ENCODE measurements around the gene SLC17A2.
"Not testable (repeated sequence)": the region's sequence is repeated elsewhere in the genome, so short reads cannot be mapped to it uniquely, and the experiment has no call there.

SLC17A2 gene

DNA sequence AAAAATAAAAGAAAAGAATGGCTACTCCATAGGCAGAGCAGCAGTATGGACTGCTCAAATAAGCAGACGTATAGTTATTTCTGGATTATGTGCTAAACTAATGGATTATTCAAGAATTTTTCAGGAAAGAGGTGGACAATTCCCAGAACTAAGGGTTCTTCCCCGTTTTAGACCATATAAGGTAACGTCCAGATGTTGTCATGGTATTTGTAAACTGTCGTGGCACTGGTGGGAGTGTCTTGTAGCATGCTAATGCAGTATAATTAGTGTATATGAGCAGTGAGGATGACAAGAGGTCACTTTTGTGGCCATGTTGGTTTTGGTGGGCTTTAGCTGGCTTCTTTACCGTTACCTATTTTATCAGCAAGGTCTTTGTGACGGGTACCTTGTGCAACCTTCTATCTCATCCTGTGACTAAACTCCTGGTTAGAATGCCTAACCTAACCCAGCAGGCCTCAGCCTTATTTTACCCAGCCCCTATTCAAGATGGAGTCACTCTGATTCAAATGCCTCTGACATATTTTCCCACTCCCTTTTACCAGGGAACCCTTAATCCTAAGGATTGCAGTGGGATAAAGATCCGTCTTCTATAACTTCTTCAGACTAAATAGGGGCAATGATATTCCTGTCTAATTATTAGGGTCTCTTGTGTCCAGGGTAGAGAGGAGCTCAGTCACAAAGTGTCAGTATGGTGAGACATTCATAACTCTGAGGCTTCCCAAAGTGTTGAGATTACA, 21.0 kb upstream of the SLC17A2 start:
- no peak for DNase-seq

DNA sequence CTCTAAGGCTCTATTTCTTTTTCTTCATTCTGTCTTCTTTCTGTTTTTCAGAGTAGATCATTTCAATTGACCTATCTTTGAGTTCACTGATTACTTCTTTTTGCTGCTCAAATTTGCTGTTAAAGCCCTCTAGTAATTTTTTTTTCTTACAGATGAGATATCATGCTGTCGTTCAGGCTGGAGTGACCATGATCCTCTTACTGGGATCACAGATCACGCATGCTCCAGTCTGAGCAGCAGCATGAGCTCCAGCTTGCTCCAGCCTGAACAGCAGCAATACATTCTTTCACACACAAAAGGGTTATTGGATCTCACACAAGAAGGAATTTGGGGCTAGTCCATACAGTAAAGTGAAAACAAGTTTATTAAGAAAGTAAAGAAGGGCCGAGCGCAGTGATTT, 19.8 kb upstream of the SLC17A2 start:
- DNase-seq: no peak

DNA sequence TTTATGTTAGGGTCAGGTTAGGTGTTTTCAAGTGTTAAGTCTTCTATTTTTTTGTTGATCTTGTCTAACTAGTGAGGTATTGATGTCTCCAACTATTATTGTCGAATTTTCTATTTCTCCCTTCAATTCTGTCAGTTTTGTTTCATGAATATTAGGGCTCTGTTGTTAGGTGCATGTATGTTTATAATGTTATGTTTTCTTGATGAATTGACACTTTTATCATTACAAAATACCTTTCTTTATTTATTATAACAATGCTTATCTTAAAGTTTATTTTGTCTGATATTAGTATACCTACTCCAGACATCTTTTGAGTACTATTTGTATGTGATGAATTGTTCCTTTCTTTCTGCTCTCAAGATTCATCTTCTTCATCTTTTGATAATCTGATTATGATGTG, 19.2 kb upstream of the SLC17A2 start:
- DNase-seq: no peak

DNA sequence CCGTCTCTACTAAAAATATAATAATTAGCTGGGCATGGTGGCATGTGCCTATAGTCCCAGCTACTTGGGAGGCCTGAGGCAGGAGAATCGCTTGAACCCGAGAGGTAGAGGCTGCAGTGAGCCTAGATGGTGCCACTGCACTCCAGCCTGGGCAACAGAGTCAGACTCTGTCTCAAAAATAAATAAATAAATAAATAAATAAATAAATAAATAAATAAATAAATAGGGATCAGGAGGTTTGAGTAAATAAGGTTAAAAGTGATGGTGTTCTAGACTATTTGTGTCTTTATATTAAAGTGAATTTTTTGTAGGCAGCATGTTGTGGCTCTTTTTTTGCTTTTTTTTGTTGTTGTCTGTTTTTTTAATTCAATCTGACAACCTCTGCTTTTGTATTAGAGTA, 17.0 kb upstream of the SLC17A2 start:
- not testable (repeated sequence) for DNase-seq

DNA sequence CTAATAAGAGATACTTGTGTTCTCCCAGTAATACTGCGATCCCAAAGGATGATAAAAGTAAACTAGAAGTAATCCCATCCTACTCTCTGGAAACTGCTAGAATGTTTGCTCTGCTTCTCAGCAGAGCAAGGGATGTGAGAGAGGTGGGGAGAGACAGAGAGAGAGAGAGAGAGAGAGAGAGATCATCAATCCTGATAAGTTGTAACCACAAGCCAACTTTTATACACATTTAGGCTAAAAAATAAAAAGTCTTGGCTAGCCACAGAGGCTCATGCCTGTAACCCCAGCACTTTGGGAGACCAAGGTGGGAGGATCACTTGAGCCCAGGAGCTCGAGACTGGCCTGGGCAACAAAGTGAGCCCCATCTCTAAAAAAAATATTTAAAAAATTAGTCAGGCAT, 16.1 kb upstream of the SLC17A2 start:
- no peak for DNase-seq

DNA sequence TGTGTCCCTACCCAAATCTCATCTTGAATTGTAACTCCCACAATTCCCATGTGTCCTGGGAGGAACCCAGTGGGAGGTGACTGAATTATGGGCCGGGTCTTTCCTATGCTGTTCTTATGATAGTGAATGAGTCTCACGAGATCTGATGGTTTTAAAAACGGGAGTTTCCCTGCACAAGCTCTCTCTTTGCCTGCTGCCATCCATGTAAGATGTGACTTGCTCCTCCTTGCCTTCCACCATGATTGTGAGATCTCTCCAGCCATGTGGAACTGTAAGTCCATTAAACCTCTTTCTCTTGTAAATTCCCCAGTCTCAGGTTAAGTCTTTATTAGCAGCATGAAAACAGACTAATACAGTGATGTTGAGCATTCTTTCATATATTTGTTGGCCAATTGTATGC, 15.2 kb upstream of the SLC17A2 start:
- not testable (repeated sequence) for DNase-seq

DNA sequence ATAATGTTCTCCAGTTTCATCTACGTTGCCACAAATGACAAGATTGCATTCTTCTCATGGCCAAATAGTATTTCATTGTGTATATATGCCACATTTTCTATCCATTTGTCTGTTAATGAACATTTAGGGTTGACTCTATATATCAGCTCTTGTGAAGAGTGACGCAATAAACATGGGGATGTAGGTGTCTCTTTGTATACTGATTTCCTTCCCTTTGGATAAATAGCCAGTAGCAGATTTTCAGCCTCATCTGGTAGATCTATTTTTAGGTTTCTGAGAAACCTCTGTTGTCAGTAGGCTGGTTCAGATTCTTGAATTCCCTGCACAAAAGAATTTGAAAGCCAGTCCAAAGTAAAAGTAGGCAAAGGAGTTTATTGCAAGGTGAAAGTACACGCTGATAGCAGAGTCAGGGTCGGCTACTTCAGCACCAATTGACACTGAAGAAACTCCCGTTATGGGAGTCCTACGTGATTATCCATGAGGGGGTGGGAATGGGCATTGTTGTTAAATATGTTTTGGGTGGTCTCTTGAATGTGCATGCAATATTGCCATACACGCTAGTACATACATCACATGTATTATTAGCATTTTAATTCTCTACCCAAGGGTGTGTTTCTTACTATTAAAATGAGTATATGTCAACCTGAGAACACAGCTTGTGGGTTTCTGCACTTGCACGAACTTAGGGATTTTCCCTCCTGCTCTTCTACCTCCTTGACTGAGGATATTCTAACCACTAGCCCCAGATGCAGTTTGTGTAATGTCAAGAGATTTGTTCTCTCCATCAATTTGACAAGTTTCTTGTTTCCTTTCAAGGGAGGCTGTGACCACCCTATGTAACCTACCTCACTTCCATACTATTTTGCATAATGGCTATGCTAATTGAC, 14.4 kb upstream of the SLC17A2 start:
- DNase-seq: no peak

DNA sequence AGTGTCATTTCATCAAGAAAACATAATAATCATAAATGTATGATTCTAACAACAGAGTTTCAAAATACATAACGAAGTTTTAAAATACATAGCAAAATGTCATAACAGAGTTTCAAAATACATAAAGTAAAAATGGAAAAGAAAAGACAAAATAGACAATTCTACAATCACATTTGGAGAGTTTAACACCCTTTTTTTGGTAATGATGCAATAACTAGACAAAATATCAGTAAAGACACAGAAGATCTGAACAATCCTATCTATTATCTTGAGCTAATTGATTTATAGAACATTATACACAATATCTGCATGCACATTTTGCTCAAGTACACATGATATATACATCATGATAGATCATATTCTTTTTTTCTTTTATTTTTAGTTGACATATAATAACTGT, 13.4 kb upstream of the SLC17A2 start:
- no peak for DNase-seq

DNA sequence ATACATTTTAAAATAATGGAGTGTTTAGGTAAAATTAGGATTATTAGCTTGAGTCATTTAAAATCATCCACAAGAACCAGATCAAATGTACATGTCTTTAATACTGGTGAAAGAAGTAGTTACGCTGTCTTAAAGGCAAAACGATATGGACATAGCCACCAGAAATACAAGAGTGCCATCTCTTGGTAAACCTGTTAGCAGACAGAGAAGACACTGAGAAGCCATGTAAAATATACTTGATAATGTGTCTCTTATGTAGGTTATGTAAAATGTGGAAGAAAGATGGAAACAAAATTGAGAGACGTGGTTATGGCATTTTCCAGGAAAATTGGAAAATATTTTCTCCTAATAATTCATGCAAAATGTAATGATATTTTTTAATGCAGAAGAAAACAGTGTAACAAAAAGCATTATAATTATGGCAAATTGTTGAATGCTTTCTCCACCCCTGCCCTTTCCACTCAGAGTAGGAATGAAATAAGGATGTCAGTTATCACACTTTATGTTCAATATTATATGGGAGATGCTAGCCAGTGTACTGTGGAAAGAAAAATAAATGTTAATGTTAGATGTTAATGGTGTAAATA, 12.2 kb upstream of the SLC17A2 start:
- DNase-seq: peak; percentile 44

DNA sequence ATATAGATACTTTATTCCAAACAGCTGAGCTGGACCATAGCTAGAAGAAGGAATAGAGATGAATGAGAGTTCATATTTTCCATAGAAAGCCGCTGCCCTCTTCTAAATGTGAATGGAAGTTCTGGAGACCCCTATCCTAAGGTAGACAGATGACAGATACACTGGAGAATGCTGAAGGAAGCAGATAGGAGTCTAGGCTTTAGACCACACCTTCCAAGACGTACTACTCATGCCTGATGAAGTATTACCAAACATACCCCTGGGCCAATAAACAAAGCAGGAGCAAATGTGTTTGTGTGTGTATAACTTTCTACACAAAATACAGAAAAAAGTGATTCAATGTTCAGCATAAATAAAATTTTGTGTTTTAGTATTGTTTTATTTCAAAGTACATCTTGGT, 9.1 kb upstream of the SLC17A2 start:
- no peak for DNase-seq

DNA sequence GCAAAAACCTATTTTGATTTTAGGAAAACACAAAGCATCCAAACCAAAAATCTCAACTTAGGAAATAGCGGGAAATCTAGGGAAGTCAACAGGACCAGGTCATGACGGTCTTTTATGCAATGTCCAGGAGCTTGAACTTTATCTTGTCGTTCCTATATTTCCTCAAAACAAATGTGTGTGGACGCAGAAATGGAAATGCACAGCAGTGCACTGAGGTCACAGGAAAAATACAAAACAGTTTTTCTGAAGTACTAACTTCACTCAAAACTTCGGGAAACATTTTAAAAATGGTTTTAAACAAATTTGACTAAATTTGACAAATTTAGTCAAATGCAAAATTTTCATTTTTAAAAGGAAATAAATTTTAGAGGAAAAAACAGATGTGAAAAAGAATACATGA, 5.5 kb upstream of the SLC17A2 start:
- no peak for DNase-seq

DNA sequence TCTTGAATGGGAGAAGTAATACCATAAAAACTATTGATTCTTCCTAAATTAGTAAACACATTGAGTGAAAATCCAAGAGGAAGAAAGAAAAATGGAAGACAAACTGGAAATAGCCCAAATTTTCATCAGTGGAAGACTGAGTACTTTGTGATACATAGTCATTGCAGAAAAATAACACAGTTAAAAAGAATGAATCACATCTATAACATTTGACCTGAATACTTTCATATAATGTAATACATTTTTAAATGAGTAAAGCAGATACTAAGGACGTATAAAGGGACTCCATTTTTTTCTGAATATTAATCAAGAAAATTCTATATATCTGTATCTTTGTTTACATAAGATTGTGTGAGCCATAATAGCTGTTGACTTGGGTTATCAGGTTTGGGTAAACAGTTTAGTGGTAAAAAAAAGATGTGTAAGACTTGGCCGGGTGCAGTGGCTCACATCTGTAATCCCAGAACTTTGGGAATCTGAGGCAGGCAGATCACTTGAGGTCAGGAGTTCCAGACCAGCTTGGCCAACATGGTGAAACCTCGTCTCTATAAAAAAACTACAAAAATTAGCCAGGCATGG, 4.3 kb upstream of the SLC17A2 start:
- no peak for DNase-seq

DNA sequence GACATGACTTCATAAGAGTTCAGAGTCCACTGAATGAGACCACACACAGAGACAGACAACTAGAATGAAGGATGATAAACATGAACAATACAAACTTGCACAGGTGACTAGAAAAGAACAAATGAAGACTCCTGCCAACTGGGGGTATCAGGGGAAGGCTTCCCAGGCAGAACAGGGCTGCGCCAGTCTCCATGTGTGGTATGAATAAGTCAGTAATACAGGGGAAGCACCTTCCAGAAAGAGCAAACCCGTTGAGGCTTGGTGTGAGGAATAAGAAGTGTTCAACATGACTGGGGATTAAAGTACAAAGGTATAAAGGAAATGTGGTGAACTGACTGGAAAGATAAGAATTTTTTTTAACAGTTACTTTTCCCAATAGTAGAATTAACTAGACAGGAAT, 3.7 kb upstream of the SLC17A2 start:
- DNase-seq: no peak

DNA sequence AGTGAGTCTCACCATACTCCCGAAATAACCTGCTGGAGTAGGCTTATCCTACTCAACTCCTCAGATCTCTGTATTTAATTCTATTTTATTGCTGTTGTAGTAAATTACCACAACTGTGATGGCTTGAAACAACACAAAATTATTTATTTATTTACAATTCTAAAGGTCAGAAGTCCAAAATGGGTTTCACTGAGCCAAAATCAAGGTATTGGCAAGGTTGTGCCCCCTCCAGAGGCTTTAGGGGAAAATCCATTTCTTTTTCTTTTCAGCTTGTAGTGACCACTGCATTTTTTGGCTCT, 869 bp upstream of the SLC17A2 start:
- DNase-seq: no peak

DNA sequence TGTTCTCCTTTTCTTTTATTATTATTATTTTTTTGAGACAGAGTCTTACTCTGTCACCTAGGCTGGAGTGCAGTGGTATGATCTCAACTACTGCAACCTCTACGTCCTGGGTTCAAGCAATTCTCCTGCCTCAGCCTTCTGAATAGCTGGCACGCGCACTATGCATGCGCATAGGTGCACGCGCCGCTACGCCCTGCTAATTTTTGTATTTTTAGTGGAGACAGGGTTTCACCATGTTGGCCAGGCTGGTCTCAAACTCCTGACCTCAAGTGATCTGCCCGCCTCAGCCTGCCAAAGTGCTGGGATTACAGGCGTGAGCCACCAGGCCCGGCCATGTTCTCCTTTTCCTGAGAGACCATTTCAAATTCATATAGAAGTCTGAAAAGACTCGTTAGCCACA, 706 bp downstream of the SLC17A2 start:
- DNase-seq: not testable (repeated sequence)

DNA sequence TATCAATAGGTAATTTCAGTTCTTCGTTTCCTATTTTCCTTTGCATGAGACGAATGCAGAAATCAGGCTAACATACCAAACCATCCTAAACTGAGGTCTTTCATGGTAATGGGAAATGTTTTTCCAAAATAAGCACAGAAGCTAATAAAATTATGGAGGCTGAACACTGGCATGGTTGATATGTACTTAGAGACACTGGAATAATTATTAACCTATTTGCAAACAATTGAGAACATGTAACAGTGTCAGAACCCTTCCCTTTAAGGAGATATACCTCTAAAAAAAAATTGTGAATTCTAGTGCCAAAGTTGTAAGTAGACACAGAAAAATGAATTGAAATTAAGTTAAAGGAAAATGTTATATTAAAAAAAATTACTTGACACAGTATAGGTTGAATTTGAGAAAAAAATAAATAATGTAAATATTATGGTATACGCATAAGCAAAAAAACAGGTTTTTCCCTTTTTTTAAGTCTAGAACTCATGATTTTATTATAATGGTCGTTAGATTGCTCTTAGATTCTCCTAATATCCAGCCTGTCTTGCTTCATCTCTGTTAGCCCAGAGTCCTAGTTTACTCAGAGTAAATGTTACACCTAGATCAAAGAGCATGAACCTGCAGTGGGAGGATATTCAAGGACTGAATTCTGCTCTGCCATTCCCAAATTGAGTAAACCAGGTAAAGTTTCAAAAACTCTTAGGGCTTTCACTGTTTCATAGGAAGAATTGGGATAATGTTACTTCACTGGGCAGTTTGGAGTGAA, 1.7 kb downstream of the SLC17A2 start:
- no peak for DNase-seq

DNA sequence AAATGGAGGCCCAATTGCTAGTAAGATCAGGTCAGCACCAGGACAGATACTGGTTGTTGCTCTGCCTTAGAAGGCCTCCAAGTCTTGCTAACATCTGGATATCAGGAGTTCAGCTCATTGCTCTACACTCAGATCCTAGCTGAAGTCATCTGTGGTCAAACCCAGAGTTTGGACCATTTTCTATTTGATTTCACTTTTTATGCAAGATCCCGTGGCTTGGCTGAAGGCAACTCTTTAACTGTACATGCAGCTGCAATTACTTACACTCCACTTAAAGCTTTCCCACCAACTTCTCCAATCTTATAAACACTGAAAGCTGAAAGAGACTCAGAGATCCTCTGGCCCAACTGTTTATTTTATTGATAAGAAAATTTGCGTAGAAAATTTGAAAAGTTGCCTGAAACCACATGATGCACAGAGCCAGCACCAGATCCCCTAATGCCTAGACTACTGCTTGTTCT, 2.7 kb downstream of the SLC17A2 start:
- no peak for DNase-seq

DNA sequence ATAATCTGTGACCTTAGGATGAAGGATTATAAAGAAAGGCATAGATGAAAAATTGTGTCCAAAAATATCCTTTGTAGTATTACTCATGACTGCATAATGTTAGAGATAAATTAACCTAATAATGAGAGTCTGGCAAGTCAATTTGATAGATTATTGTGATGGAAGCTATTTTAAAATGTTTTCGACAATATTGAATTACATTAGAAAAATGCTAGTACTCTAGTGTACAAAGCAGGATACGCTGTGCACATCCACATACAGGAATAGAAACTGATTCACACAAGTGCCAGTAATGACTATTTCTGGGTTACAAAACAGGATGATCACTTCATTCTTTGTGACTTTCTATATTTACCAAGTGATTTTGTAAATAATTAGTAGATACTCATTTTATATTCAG, 3.3 kb downstream of the SLC17A2 start:
- DNase-seq: no peak

DNA sequence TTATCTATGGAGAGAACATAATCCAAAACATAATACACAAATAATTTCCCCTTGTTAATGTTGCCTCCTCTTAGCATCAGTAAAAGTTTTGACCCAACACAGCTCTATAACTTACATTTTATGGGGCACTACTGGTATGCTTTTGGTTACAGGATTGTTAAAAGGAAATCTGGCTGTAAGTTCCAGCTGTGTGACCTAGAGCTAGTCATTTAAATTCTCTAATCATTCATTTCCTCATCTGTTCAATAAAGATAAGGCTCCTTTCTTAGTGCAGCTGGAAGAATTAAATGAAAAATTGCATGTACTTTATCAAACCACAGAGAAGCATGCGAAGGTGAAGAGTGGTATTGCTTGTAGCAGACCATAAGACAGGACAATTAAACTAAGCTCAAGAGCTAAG, 4.6 kb downstream of the SLC17A2 start:
- no peak for DNase-seq

DNA sequence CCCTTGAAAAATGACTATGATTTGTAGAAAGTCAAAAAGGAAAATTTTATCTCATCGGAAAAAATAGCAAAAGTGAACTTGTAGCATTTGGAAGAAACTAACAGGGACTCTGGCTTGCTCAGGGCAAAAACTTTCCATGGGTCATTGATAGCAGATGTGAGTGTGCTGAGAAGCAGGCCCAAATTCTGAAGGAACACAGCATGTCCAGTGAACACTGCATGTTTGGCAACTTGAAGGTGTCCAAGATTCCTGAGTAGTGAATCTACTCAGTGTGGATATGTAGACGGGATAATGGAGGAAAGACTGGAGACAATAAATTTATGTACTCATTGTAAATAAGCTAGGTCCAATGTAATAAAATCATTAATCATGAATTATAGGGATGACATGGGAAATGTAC, 8.2 kb downstream of the SLC17A2 start:
- no peak for DNase-seq

DNA sequence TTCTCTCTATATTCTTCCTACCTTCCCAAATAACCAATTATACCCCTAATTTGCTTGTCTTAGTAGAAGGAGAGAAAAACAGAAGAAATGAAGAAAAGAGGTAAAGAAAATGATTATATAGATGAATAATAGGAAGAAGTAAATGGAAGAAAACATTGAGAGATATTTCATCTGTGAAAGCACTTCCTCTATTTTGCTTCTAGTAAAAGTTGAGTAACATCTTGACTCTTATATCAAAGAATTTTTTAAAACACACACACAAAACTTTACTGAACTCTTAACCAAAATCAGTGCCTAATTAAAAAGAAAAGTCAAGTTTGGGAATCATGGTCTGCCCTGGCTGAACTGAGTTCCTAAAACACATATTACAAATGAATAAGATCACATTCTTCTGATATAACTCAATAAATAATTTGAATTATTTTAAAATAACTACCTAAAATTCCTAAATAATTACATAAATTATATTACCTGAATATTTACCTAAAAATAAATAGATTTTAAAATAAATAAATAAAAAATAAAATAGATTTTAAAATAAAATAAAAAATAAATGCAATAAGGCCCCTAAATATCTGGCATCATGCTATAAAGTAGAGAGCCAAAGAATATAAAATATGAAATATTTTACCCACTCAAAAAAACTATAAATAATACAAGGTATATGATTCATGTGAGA, 8.8 kb downstream of the SLC17A2 start:
- no peak for DNase-seq

DNA sequence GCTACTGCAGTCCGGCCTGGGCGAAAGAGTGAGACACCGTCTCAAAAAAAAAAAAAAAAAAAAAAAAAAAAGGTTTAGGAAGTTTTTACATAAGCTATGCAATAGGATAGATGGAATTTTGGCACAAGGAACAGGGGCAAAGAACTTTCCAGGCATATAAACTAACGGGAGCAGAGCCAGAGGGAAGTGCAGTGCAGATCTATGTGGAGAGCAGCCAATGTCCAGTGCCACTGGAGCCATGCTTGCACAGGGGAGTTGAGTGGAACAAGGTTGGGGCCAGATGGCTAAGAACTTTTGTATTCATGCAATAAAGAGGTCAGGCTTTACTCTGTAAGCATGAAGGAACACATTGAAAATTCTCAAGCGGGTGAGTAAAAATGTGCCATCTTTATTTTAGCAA, 10.8 kb downstream of the SLC17A2 start:
- DNase-seq: no peak

All from NCI-H2171 treated with DMSO at 0.1 percent for 48 hours (cell line).